HEK293 (cell line): Measurements from ENCODE around the gene MARVELD1.

Source experiments
- BCL11A ChIP-seq: fragments of 450-650 bp; formaldehyde crosslinking; IDR thresholded peaks from 2 replicates; pipeline ENCODE4 v1.5.1; 2016; ENCODE audit warnings: low read depth, missing biosample characterization, missing genetic modification characterization
- BCL6B ChIP-seq: fragments of 450-650 bp; formaldehyde crosslinking; IDR thresholded peaks from 2 replicates; pipeline ENCODE4 v1.5.1; 2017; ENCODE audit warnings: missing biosample characterization, missing genetic modification characterization
- CTCF ChIP-seq: fragments of 450-650 bp; formaldehyde crosslinking; IDR thresholded peaks from 2 replicates; pipeline ENCODE4 v1.5.1; 2016; ENCODE audit warnings: missing biosample characterization, missing genetic modification characterization
- EGR2 ChIP-seq: fragments of 450-650 bp; formaldehyde crosslinking; IDR thresholded peaks from 2 replicates; pipeline ENCODE4 v1.5.1; 2016; ENCODE audit warnings: low read depth, missing biosample characterization, missing genetic modification characterization
- GLIS1 ChIP-seq: fragments of 450-650 bp; formaldehyde crosslinking; IDR thresholded peaks from 2 replicates; pipeline ENCODE4 v1.5.1; 2016; ENCODE audit warnings: missing biosample characterization, missing genetic modification characterization
- KLF9 ChIP-seq: fragments of 450-650 bp; formaldehyde crosslinking; IDR thresholded peaks from 2 replicates; pipeline ENCODE4 v1.5.1; 2016; ENCODE audit warnings: missing biosample characterization, missing genetic modification characterization, low read depth
- OVOL3 ChIP-seq: fragments of 450-650 bp; formaldehyde crosslinking; IDR thresholded peaks from 2 replicates; pipeline ENCODE4 v1.5.1; 2016; ENCODE audit warnings: missing biosample characterization, missing genetic modification characterization
- PRDM6 ChIP-seq: fragments of 450-650 bp; formaldehyde crosslinking; IDR thresholded peaks from 2 replicates; pipeline ENCODE4 v1.5.1; 2017; ENCODE audit warnings: missing biosample characterization, missing genetic modification characterization
- SCRT2 ChIP-seq: fragments of 450-650 bp; formaldehyde crosslinking; IDR thresholded peaks from 2 replicates; pipeline ENCODE4 v1.5.1; 2016; ENCODE audit warnings: missing biosample characterization, missing genetic modification characterization
- TCF7L2 ChIP-seq: IDR thresholded peaks from 2 replicates; pipeline ENCODE4 v1.6.1; 2011; ENCODE audit warnings: low read depth, mild to moderate bottlenecking, inconsistent platforms, low read length, moderate library complexity, borderline replicate concordance
- YY2 ChIP-seq: fragments of 450-650 bp; formaldehyde crosslinking; IDR thresholded peaks from 2 replicates; pipeline ENCODE4 v1.5.1; 2016; ENCODE audit warnings: missing biosample characterization, missing genetic modification characterization
- ZBTB11 ChIP-seq: fragments of 450-650 bp; formaldehyde crosslinking; conservative IDR thresholded peaks from 2 replicates; pipeline ENCODE4 v1.5.1; 2016; ENCODE audit warnings: low read depth, missing biosample characterization, missing genetic modification characterization
- ZBTB21 ChIP-seq: fragments of 450-650 bp; formaldehyde crosslinking; IDR thresholded peaks from 2 replicates; pipeline ENCODE4 v1.5.1; 2017; ENCODE audit warnings: missing biosample characterization, missing genetic modification characterization
- ZBTB44 ChIP-seq: fragments of 450-650 bp; IDR thresholded peaks from 2 replicates; pipeline ENCODE4 v1.5.1; 2018; ENCODE audit warnings: missing biosample characterization, mild to moderate bottlenecking, missing genetic modification characterization
- ZBTB8A ChIP-seq: fragments of 450-650 bp; formaldehyde crosslinking; IDR thresholded peaks from 2 replicates; pipeline ENCODE4 v1.5.1; 2016; ENCODE audit warnings: missing biosample characterization, missing genetic modification characterization
- ZNF132 ChIP-seq: fragments of 450-650 bp; formaldehyde crosslinking; IDR thresholded peaks from 2 replicates; pipeline ENCODE4 v1.5.1; 2017; ENCODE audit warnings: missing biosample characterization, missing genetic modification characterization, borderline replicate concordance
- ZNF157 ChIP-seq: fragments of 450-650 bp; formaldehyde crosslinking; IDR thresholded peaks from 2 replicates; pipeline ENCODE4 v1.5.1; 2016; ENCODE audit warnings: missing biosample characterization, missing genetic modification characterization
- ZNF175 ChIP-seq: fragments of 450-650 bp; formaldehyde crosslinking; IDR thresholded peaks from 2 replicates; pipeline ENCODE4 v1.5.1; 2016; ENCODE audit warnings: missing biosample characterization, missing genetic modification characterization
- ZNF18 ChIP-seq: fragments of 450-650 bp; formaldehyde crosslinking; IDR thresholded peaks from 2 replicates; pipeline ENCODE4 v1.5.1; 2016; ENCODE audit warnings: missing biosample characterization, missing genetic modification characterization
- ZNF561 ChIP-seq: fragments of 450-650 bp; IDR thresholded peaks from 2 replicates; pipeline ENCODE4 v1.5.1; 2018; ENCODE audit warnings: missing biosample characterization, missing genetic modification characterization, borderline replicate concordance
- ZNF600 ChIP-seq: fragments of 450-650 bp; formaldehyde crosslinking; IDR thresholded peaks from 2 replicates; pipeline ENCODE4 v1.5.1; 2016; ENCODE audit warnings: missing biosample characterization, missing genetic modification characterization
- ZNF654 ChIP-seq: fragments of 450-650 bp; formaldehyde crosslinking; IDR thresholded peaks from 2 replicates; pipeline ENCODE4 v1.5.1; 2016; ENCODE audit warnings: low read depth, missing biosample characterization, missing genetic modification characterization
- ZNF660 ChIP-seq: fragments of 450-650 bp; IDR thresholded peaks from 2 replicates; pipeline ENCODE4 v1.5.1; 2018; ENCODE audit warnings: missing biosample characterization, mild to moderate bottlenecking, missing genetic modification characterization
- ZNF76 ChIP-seq: fragments of 450-650 bp; formaldehyde crosslinking; IDR thresholded peaks from 2 replicates; pipeline ENCODE4; 2016; ENCODE audit warnings: low read depth, missing biosample characterization, missing genetic modification characterization, borderline replicate concordance
- ZNF830 ChIP-seq: fragments of 450-650 bp; IDR thresholded peaks from 2 replicates; pipeline ENCODE4 v1.5.0; 2018; ENCODE audit warnings: missing biosample characterization, missing genetic modification characterization, low read depth, mild to moderate bottlenecking, moderate library complexity
- ZSCAN18 ChIP-seq: fragments of 450-650 bp; formaldehyde crosslinking; IDR thresholded peaks from 2 replicates; pipeline ENCODE4 v1.5.1; 2016; ENCODE audit warnings: missing biosample characterization, missing genetic modification characterization

MARVELD1 gene

GRCh38 chr10:97701438-97702069 is 12.0 kb upstream of the MARVELD1 start (continued):
- TF ChIP-seq ZNF18 (tag by site-specific recombination) (peak; percentile 74), KLF9 (tag by site-specific recombination) (no peak), PRDM6 (tag by site-specific recombination) (no peak), CTCF (peak; percentile 82), ZNF175 (tag by site-specific recombination) (no peak), TCF7L2 (no peak), ZBTB8A (tag by site-specific recombination) (peak; percentile 70), ZBTB44 (tag by site-specific recombination) (no peak), BCL11A (tag by site-specific recombination) (no peak), ZBTB21 (tag by site-specific recombination) (no peak), ZNF660 (peak; percentile 58; the same call in 1 of the 2 replicates), ZNF654 (tag by site-specific recombination) (peak; percentile 99), ZNF600 (tag by site-specific recombination) (peak; percentile 50; the same call in 1 of the 2 replicates), SCRT2 (tag by site-specific recombination) (peak; percentile 99), ZSCAN18 (tag by site-specific recombination) (no peak), ZNF132 (no peak), BCL6B (tag by site-specific recombination) (no peak), ZNF561 (tag by site-specific recombination) (0 out of 2 replicates have a peak, but pooled peaks have one; percentile 55), ZNF157 (no peak), ZNF830 (no peak), EGR2 (tag by site-specific recombination) (no peak), YY2 (tag by site-specific recombination) (no peak), ZNF76 (tag by site-specific recombination) (no peak), OVOL3 (no peak), ZBTB11 (tag by site-specific recombination) (no peak), GLIS1 (tag by site-specific recombination) (peak; percentile 88)
